ENCODE measurements around the gene CTXND2. TPM values are rescaled to one million over a fixed set of nuclear protein-coding genes. Genes with fewer than 3 reads are reported as not detected.

The CTXND2 gene
- polyA plus RNA-seq, 3 donors = not detected

DNA sequence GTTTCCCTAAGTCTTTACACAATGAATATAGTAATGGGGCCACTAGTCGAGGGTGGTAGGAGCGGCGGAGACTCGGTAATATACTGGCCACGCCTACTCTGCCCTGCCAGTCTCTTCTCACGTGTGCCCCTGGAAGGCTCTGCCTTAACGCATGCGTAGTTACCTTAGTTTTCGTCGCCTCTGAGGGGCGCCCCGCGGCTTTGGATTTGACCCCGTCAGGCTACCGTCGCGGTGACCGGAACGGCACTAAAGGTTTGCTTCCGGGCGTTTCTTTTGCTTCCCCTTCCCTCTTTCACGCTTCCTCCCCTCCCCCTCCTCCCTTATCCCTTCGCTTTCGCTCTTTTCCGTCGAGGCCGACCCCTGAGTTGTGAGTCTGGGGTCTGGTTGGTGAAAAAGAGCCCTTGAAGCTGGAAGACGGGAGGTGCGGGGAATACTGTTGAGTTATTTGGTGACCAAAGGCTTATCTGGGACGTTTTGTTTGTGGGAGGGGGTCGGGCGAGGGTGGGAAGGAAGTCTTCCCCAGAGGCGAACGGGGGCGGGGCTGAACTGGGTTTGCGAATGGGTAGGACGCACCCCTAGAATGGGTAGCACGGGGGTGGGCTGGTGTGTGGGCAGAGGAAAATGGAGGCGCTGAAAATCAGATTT lies 39.3 kb downstream of the CTXND2 start, which contains the start of gene SETDB1:
Gene SETDB1, plus strand, starts transcription at position 267 of the 645 bp plus-strand sequence. CDS start 1,352 bp downstream, outside the sequence.
- peaks cover 6 to 8% of the 10 kb centered on the region in 2 donors for H3K9me3 ChIP-seq (replicated peaks in 1 of 2; ENCODE audit: control insufficient read depth in 1 of 2, insufficient read depth in 1 of 2, low read length in 2 of 2)
- peak within 1 kb of the TSS; percentile 93 for H3K4me2 ChIP-seq (replicated peaks; ENCODE audit: extremely low read depth, low read length, poor library complexity, severe bottlenecking)
- TF ChIP-seq, protein P1, sequence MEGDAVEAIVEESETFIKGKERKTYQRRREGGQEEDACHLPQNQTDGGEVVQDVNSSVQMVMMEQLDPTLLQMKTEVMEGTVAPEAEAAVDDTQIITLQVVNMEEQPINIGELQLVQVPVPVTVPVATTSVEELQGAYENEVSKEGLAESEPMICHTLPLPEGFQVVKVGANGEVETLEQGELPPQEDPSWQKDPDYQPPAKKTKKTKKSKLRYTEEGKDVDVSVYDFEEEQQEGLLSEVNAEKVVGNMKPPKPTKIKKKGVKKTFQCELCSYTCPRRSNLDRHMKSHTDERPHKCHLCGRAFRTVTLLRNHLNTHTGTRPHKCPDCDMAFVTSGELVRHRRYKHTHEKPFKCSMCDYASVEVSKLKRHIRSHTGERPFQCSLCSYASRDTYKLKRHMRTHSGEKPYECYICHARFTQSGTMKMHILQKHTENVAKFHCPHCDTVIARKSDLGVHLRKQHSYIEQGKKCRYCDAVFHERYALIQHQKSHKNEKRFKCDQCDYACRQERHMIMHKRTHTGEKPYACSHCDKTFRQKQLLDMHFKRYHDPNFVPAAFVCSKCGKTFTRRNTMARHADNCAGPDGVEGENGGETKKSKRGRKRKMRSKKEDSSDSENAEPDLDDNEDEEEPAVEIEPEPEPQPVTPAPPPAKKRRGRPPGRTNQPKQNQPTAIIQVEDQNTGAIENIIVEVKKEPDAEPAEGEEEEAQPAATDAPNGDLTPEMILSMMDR (IDR thresholded peaks at IDR 0.05) = no peak
- H3K27me3 ChIP-seq (ENCODE audit: control insufficient read depth in 2 of 2, insufficient read depth in 2 of 2, low read length in 2 of 2) = no peaks in the 10 kb centered on the region
- peak within 1 kb of the TSS; percentile 83 to 92 for H3K27ac ChIP-seq (ENCODE audit: low read depth in 1 of 2, low read length in 2 of 2)
- H3K4me3 ChIP-seq (replicated peaks in 1 of 3; ENCODE audit: low read depth in 2 of 3, low read length in 3 of 3) = peak within 1 kb of the TSS; percentile 71 to 88 (median 75)
- H4K20me1 ChIP-seq (ENCODE audit: insufficient read depth, low read length) = no peaks in the 10 kb centered on the region
- peaks cover 21 to 36% of the 10 kb centered on the region in 2 donors for H3K36me3 Mint-ChIP-seq
- H3K27ac Mint-ChIP-seq = peak within 1 kb of the TSS; percentile 97 to 99 (median 99)
- H2AFZ ChIP-seq (ENCODE audit: insufficient read depth, low read depth, low read length, poor library complexity, severe bottlenecking) = peak within 1 kb of the TSS; percentile 84
- H3K4me3 Mint-ChIP-seq = peak within 1 kb of the TSS; percentile 94 to 95
- peaks cover 27% of the 10 kb centered on the region for H3K4me1 Mint-ChIP-seq
- H3K9me3 Mint-ChIP-seq = peaks cover 3 to 11% (median 7%) of the 10 kb centered on the region in 7 donors
- H3K4me1 ChIP-seq (ENCODE audit: control insufficient read depth in 1 of 2, insufficient read depth in 2 of 2, low read length in 2 of 2) = peaks cover 19 to 27% of the 10 kb centered on the region in 2 donors
- peaks cover 40% of the 10 kb centered on the region for H3K79me2 ChIP-seq (ENCODE audit: insufficient read depth, low read length)
- under 1% methylated on average over 30 of the region's 39 CpGs for WGBS (ENCODE audit: insufficient coverage)
- intact Hi-C loops (cut with micrococcal nuclease) = loop anchor here (2.0 to 10.0 kb wide), 5 partner anchors 49 to 161 kb away; partner anchors contain the start of genes ARNT (in 1 of the 2), CERS2 (in 1 of the 2), CTSS (in 1 of the 2) and MINDY1 (in 1 of the 2)
- H3K36me3 ChIP-seq (replicated peaks in 1 of 2; ENCODE audit: control insufficient read depth in 1 of 2, insufficient read depth in 2 of 2, low read length in 2 of 2) = peaks cover 27 to 32% of the 10 kb centered on the region in 2 donors
- H3K9ac ChIP-seq (ENCODE audit: insufficient read depth, low read length, poor library complexity, severe bottlenecking) = peak within 1 kb of the TSS; percentile 87
- H3K27me3 Mint-ChIP-seq (ENCODE audit: low read depth in 3 of 3) = peaks cover 0 to 3% (median 1%) of the 10 kb centered on the region in 3 donors
- peak; percentile 96 to 99 (median 98) for DNase-seq

DNA sequence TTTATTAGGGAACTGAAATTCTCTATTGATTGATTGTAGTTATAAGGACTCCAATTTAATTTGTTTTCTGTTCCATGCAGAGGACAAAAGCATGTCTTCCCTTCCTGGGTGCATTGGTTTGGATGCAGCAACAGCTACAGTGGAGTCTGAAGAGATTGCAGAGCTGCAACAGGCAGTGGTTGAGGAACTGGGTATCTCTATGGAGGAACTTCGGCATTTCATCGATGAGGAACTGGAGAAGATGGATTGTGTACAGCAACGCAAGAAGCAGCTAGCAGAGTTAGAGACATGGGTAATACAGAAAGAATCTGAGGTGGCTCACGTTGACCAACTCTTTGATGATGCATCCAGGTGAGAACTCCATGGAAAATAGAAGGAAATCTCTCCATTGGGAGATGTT lies 40.7 kb downstream of the CTXND2 start:
- H3K9ac ChIP-seq (ENCODE audit: insufficient read depth, low read length, poor library complexity, severe bottlenecking) = no peak overlapping the region
- intact Hi-C loops (cut with micrococcal nuclease) = loop anchor here (2.0 to 10.0 kb wide), 5 partner anchors 47 to 163 kb away; partner anchors contain the start of genes ARNT (in 1 of the 2), CERS2 (in 1 of the 2), CTSS (in 1 of the 2) and MINDY1 (in 1 of the 2)
- H3K4me1 Mint-ChIP-seq = peaks cover 20% of the 10 kb centered on the region
- peaks cover 11% of the 10 kb centered on the region for H4K20me1 ChIP-seq (ENCODE audit: insufficient read depth, low read length)
- H3K36me3 Mint-ChIP-seq = peaks cover 31 to 49% of the 10 kb centered on the region in 2 donors
- H3K36me3 ChIP-seq (replicated peaks in 1 of 2; ENCODE audit: control insufficient read depth in 1 of 2, insufficient read depth in 2 of 2, low read length in 2 of 2) = peaks cover 40 to 45% of the 10 kb centered on the region in 2 donors
- peaks cover 10 to 13% of the 10 kb centered on the region in 2 donors for H3K9me3 ChIP-seq (replicated peaks in 1 of 2; ENCODE audit: control insufficient read depth in 1 of 2, insufficient read depth in 1 of 2, low read length in 2 of 2)
- peak overlapping the region in 1 of 3 experiments; percentile 88 for H3K4me3 ChIP-seq (replicated peaks in 1 of 3; ENCODE audit: low read depth in 2 of 3, low read length in 3 of 3)
- H3K9me3 Mint-ChIP-seq = peaks cover 3 to 20% (median 13%) of the 10 kb centered on the region in 7 donors
- H3K4me3 Mint-ChIP-seq = peak overlapping the region in 1 of 2 donors; percentile 46
- H2AFZ ChIP-seq (ENCODE audit: insufficient read depth, low read depth, low read length, poor library complexity, severe bottlenecking) = peak overlapping the region; percentile 9
- DNase-seq = peak; percentile 26 to 48 (median 45)
- H3K27me3 Mint-ChIP-seq (ENCODE audit: low read depth in 3 of 3) = peaks cover 0 to 3% (median 1%) of the 10 kb centered on the region in 3 donors
- no peaks in the 10 kb centered on the region for H3K27me3 ChIP-seq (ENCODE audit: control insufficient read depth in 2 of 2, insufficient read depth in 2 of 2, low read length in 2 of 2)
- peaks cover 51% of the 10 kb centered on the region for H3K79me2 ChIP-seq (ENCODE audit: insufficient read depth, low read length)
- peak overlapping the region; percentile 47 to 99 (median 99) for H3K27ac Mint-ChIP-seq
- 10% methylated on average over 4 of the region's 4 CpGs for WGBS (ENCODE audit: insufficient coverage)
- H3K4me2 ChIP-seq (replicated peaks; ENCODE audit: extremely low read depth, low read length, poor library complexity, severe bottlenecking) = peak overlapping the region; percentile 93
- TF ChIP-seq, protein P1 (IDR thresholded peaks at IDR 0.05) = no peak
- H3K27ac ChIP-seq (ENCODE audit: low read depth in 1 of 2, low read length in 2 of 2) = peak overlapping the region; percentile 0 to 92
- peaks cover 19 to 27% of the 10 kb centered on the region in 2 donors for H3K4me1 ChIP-seq (ENCODE audit: control insufficient read depth in 1 of 2, insufficient read depth in 2 of 2, low read length in 2 of 2)
